B cell (primary cell): ENCODE results near the gene NBR1. TPM values are rescaled to one million over a fixed set of nuclear protein-coding genes. Genes with fewer than 3 reads are reported as not detected.

Source experiments
- ATAC-seq: fragments of 200-7000 bp; cut with Tn5 transposase; one replicate; pipeline ENCODE4 v1.10.0; 2021; ENCODE audit warnings: low read depth, mild to moderate bottlenecking, moderate number of reproducible peaks, moderate library complexity
- CTCF ChIA-PET: fragments of 350-600 bp; sonication (Branson Sonifier 250); formaldehyde crosslinking; loops from one replicate; lab custom pipeline; 2021; ENCODE audit warnings: antibody characterized with exemption, inconsistent platforms; lab: Charles Lee
- POLR2A ChIA-PET: fragments of 350-600 bp; sonication (Branson Sonifier 250); formaldehyde crosslinking; loops from one replicate; lab custom pipeline; 2021; ENCODE audit warnings: antibody characterized with exemption; lab: Charles Lee
- DNase-seq: peaks from one replicate; pipeline ENCODE4 v3.0.0; 2013
- H2AFZ ChIP-seq: 2 replicates; pipeline ENCODE4 v1.6.1; 2012; ENCODE audit warnings: mild to moderate bottlenecking, low read depth, low read length; ENCODE audit not compliant: insufficient read depth, poor library complexity, severe bottlenecking
- H3K27ac ChIP-seq, 2 donors: 1 replicate in 1 of 2; 2 replicates in 1 of 2; pipeline ENCODE4 v1.5.1; 2012 to 2013; ENCODE audit warnings: low read length in 2 of 2, mild to moderate bottlenecking in 2 of 2, moderate library complexity in 1 of 2
- H3K27me3 ChIP-seq, 4 experiments: fragments of 200-600 bp in 1 of 4; sonication (generic) in 1 of 4; replicated peaks in 1 of 4; 1 replicate in 2 of 4; 2 replicates in 2 of 4; pipeline versions ENCODE4 v1.6.1 to v1.7.0; 2013 to 2016; ENCODE audit warnings: low read length in 3 of 4, mild to moderate bottlenecking in 2 of 4, mixed read lengths in 1 of 4, moderate library complexity in 1 of 4; ENCODE audit not compliant: insufficient read depth in 4 of 4, control insufficient read depth in 3 of 4; ENCODE audit errors: control extremely low read depth in 1 of 4
- H3K36me3 ChIP-seq, 2 experiments: replicated peaks in 1 of 2; 1 replicate in 1 of 2; 2 replicates in 1 of 2; pipeline versions ENCODE4 v1.6.1 to v1.7.1; 2013; ENCODE audit warnings: low read length in 1 of 2; ENCODE audit not compliant: insufficient read depth in 2 of 2, control insufficient read depth in 1 of 2; ENCODE audit errors: control extremely low read depth in 1 of 2, extremely low read depth in 1 of 2
- H3K4me1 ChIP-seq, 2 donors: fragments of 200-600 bp in 1 of 2; sonication (generic) in 1 of 2; 1 replicate in 1 of 2; 2 replicates in 1 of 2; pipeline versions ENCODE4 v1.5.1 to v1.6.1; 2013 to 2017; ENCODE audit warnings: low read length in 2 of 2; ENCODE audit not compliant: control insufficient read depth in 2 of 2, insufficient read depth in 2 of 2
- H3K4me2 ChIP-seq: replicated peaks from 2 replicates; pipeline ENCODE3; 2012; ENCODE audit warnings: mild to moderate bottlenecking, low read depth, low read length; ENCODE audit not compliant: poor library complexity, severe bottlenecking
- H3K4me3 ChIP-seq, 5 experiments: fragments of 200-600 bp in 1 of 5; sonication (generic) in 1 of 5; 1 replicate in 3 of 5; 2 replicates in 2 of 5; pipeline versions ENCODE4 v1.5.1 to v1.7.0; 2011 to 2016; ENCODE audit warnings: low read length in 4 of 5, mild to moderate bottlenecking in 4 of 5, low read depth in 2 of 5, control low read depth in 1 of 5, moderate library complexity in 1 of 5; ENCODE audit not compliant: insufficient read depth in 1 of 5; ENCODE audit errors: control extremely low read depth in 1 of 5, extremely low read depth in 1 of 5
- H3K79me2 ChIP-seq: fragments of 200-600 bp; sonication (generic); one replicate; pipeline ENCODE4 v1.6.0; 2016; ENCODE audit warnings: low read length; ENCODE audit not compliant: control insufficient read depth, insufficient read depth
- H3K9ac ChIP-seq: fragments of 200-600 bp; sonication (generic); 2 replicates; pipeline ENCODE4 v1.6.1; 2017; ENCODE audit warnings: mild to moderate bottlenecking, low read length, moderate library complexity
- H3K9me3 ChIP-seq, 3 donors: one replicate each; pipeline versions ENCODE4 v1.6.1 to v1.7.1; 2013; ENCODE audit warnings: low read length in 2 of 3; ENCODE audit not compliant: control insufficient read depth in 2 of 3, insufficient read depth in 1 of 3; ENCODE audit errors: control extremely low read depth in 1 of 3
- H4K20me1 ChIP-seq: 2 replicates; pipeline ENCODE4 v1.6.0; 2012; ENCODE audit warnings: mild to moderate bottlenecking, low read length; ENCODE audit not compliant: insufficient read depth, control insufficient read depth, poor library complexity, severe bottlenecking
- H3K27ac Mint-ChIP-seq: one replicate; pipeline ENCODE4 v1.8.0; 2021; ENCODE audit warnings: mixed read lengths
- H3K27me3 Mint-ChIP-seq: one replicate; pipeline ENCODE4 v1.8.0; 2021; ENCODE audit warnings: mixed read lengths
- H3K4me1 Mint-ChIP-seq: one replicate; pipeline ENCODE4 v1.8.0; 2021; ENCODE audit warnings: mixed read lengths
- H3K4me3 Mint-ChIP-seq: one replicate; pipeline ENCODE4 v1.8.0; 2021; ENCODE audit warnings: mixed read lengths
- H3K9me3 Mint-ChIP-seq: one replicate; pipeline ENCODE4 v1.8.0; 2022; ENCODE audit warnings: mixed read lengths; ENCODE audit not compliant: insufficient read depth
- EZH2 ChIP-seq: IDR thresholded peaks from 2 replicates; pipeline ENCODE4 v1.6.1; 2012; ENCODE audit warnings: borderline replicate concordance, low read depth, mild to moderate bottlenecking, moderate library complexity, low read length; ENCODE audit not compliant: insufficient read depth, poor library complexity, severe bottlenecking
- WGBS: methylation state at CpG from one replicate; pipeline ENCODE4 v1.1.5; 2013; ENCODE audit warnings: missing lambda C conversion rate; ENCODE audit not compliant: insufficient coverage; 5-methylcytosine and 5-hydroxymethylcytosine counted together
- intact Hi-C: fragments of 100-400 bp; cut with micrococcal nuclease; formaldehyde crosslinking; loops from one replicate; pipeline ENCODE4 v1.10.0; 2022
- polyA plus RNA-seq: library from polyadenylated mRNA; depleted of rRNA; stranded (reverse); fragments of >200 nt; gene quantifications from 2 replicates; pipeline ENCODE4 v1.2.3, GENCODE V29; 2012
- total RNA-seq, 2 donors: library from RNA; stranded (reverse); fragments of 120-200 nt in 1 of 2; gene quantifications; 1 replicate in 1 of 2; 2 replicates in 1 of 2; pipeline versions ENCODE4 v1.2.3 to v1.2.4, GENCODE V29; 2013 to 2022
- TF ChIP-seq, protein P1 (sequence below): fragments of 200-600 bp; IDR thresholded peaks from one replicate; pipeline ENCODE4 v1.8.0; 2022; ENCODE audit warnings: antibody characterized with exemption, mild to moderate bottlenecking

Gene NBR1
- total and polyA plus RNA-seq, 2 donors (not counting 1 experiment from before 2014, with no cell fraction given) = 18.8 to 43.9 TPM

DNA sequence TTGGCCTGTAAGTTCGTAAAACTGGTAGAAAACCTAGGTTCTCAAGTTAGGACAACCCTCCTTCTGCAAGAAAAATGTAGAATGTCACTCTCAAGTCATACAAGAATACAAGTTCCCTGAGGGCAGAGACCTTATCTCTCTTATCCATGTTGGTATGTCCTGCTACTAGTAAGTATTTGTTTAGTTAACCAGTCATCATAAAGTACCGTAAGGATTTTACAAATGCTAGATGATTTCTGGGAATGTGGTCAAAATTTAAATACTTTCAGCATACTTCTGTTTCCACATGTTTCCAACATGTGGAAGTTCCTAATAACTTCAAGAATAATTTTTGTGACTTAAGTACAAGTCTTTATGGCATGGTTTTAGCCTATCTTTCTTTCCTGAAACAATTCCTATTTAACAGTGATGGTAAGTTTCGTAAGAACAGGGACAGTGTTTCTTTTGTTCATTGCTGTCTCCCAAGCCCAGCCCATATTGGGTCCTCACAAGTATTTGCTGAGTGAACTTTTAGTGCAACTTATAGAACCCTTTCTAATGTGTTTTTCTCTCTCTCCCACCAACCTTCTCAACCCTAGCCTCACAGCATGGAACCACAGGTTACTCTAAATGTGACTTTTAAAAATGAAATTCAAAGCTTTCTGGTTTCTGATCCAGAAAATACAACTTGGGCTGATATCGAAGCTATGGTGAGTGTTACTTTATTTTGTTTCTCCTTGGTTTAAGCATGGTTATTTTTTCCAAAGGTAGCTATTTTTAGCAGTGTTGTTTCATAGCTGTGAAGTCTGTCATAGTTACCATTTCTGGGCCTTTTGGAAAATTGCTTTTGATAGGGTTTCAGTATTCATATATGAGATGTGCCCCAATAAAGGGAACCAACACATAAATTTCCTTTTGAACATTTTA, 4.5 kb downstream of the NBR1 start:
- H3K4me1 ChIP-seq = peaks cover 16 to 24% of the 10 kb centered on the region in 2 donors
- H3K9ac ChIP-seq = no peak overlapping the region
- peak overlapping the region in 1 of 2 donors; percentile 51 for H3K27ac ChIP-seq
- no peak overlapping the region for H2AFZ ChIP-seq
- Mint-ChIP-seq H3K27ac (peak overlapping the region; percentile 71), H3K9me3 (no peaks in the 10 kb centered on the region), H3K4me1 (peaks cover 35% of the 10 kb centered on the region), H3K4me3 (no peak overlapping the region), H3K27me3 (no peaks in the 10 kb centered on the region)
- H4K20me1 ChIP-seq = no peaks in the 10 kb centered on the region
- POLR2A ChIA-PET = no interaction called here
- no peak for TF ChIP-seq EZH2
- TF ChIP-seq, protein P1, sequence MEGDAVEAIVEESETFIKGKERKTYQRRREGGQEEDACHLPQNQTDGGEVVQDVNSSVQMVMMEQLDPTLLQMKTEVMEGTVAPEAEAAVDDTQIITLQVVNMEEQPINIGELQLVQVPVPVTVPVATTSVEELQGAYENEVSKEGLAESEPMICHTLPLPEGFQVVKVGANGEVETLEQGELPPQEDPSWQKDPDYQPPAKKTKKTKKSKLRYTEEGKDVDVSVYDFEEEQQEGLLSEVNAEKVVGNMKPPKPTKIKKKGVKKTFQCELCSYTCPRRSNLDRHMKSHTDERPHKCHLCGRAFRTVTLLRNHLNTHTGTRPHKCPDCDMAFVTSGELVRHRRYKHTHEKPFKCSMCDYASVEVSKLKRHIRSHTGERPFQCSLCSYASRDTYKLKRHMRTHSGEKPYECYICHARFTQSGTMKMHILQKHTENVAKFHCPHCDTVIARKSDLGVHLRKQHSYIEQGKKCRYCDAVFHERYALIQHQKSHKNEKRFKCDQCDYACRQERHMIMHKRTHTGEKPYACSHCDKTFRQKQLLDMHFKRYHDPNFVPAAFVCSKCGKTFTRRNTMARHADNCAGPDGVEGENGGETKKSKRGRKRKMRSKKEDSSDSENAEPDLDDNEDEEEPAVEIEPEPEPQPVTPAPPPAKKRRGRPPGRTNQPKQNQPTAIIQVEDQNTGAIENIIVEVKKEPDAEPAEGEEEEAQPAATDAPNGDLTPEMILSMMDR = no peak
- WGBS = 60% methylated on average over 1 of the region's 4 CpGs
- H3K27me3 ChIP-seq = no peaks in the 10 kb centered on the region
- H3K79me2 ChIP-seq = peaks cover 50% of the 10 kb centered on the region
- no peak for ATAC-seq
- peaks cover 2 to 43% of the 10 kb centered on the region in 2 experiments for H3K36me3 ChIP-seq
- no peak overlapping the region for H3K4me3 ChIP-seq
- intact Hi-C loops = loop anchor here (1.0 kb wide), 1 partner anchor 12 kb away; no protein-coding TSS in a partner anchor
- no peak for DNase-seq
- CTCF ChIA-PET = no interaction called here
- no peak overlapping the region for H3K4me2 ChIP-seq
- H3K9me3 ChIP-seq = no peaks in the 10 kb centered on the region

DNA sequence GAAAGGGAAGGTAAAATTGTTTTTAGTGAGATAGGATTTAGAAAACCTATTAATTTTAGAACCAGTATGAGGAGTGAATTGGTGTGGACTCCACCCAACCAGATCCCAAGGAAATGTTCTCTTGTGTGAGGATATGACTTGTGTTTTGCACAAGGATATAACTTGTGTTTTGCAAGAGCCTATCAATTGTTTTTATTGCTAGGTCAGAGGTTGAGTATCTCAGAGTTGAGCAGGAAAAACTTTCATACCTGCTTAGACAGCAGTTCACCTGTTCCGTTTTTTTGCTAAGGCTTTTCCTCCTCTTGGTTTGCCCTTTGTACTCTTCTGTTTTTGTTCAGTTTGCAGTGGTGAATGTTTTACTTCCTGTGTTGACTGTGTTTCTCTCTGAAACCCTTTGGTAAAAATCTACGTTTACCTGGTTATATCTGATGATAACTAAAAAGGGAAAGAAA, 5.1 kb downstream of the NBR1 start:
- WGBS = no CpG with 5 or more reads among the region's 2 CpGs
- H3K4me3 Mint-ChIP-seq = no peak overlapping the region
- ATAC-seq (no peak), DNase-seq (no peak)
- no peak overlapping the region for H2AFZ ChIP-seq
- no peak for TF ChIP-seq EZH2
- TF ChIP-seq, protein P1 = no peak
- no peak overlapping the region for H3K9ac ChIP-seq
- no peaks in the 10 kb centered on the region for H3K27me3 ChIP-seq
- peaks cover 35% of the 10 kb centered on the region for H3K4me1 Mint-ChIP-seq
- no peaks in the 10 kb centered on the region for H3K9me3 Mint-ChIP-seq
- CTCF ChIA-PET = no interaction called here
- no peak overlapping the region for H3K27ac Mint-ChIP-seq
- H3K4me3 ChIP-seq = no peak overlapping the region
- POLR2A ChIA-PET = interaction anchor here (1.3 kb wide), 1 partner anchor 140 kb away, joined by 7 read pairs; no protein-coding TSS in a partner anchor
- no peak overlapping the region for H3K4me2 ChIP-seq
- H3K79me2 ChIP-seq = peaks cover 50% of the 10 kb centered on the region
- no peaks in the 10 kb centered on the region for H3K9me3 ChIP-seq
- intact Hi-C loops = no loop called here
- H3K27me3 Mint-ChIP-seq = no peaks in the 10 kb centered on the region
- H3K4me1 ChIP-seq = peaks cover 16 to 21% of the 10 kb centered on the region in 2 donors
- H4K20me1 ChIP-seq = no peaks in the 10 kb centered on the region
- peak overlapping the region in 1 of 2 donors; percentile 51 for H3K27ac ChIP-seq
- H3K36me3 ChIP-seq = peaks cover 2 to 48% of the 10 kb centered on the region in 2 experiments
